ENCODE results near the gene PLXNA1. TPM values are rescaled to one million over a fixed set of nuclear protein-coding genes. Genes with fewer than 3 reads are reported as not detected.
A peak's percentile ranks its signal among the peaks of the same experiment; 100 is the strongest.

Gene PLXNA1
- total and polyA plus RNA-seq, 2 experiments from 2014 or later = 11.0 to 73.5 TPM

GRCh38 chr3:126960604-126960995 is 22.3 kb upstream of the PLXNA1 start:
- no peak overlapping the region for H3K4me2 ChIP-seq
- no peak; the same call in 2 of the 3 replicates for ATAC-seq
- no peak overlapping the region for H2AFZ ChIP-seq

More at GRCh38 chr3:126960604-126960995, 22.3 kb upstream of the PLXNA1 start:
- TF ChIP-seq REST (IDR thresholded peaks at IDR 0.05; ENCODE audit: unreplicated experiment) (no peak), EZH2 (IDR thresholded peaks at IDR 0.05; ENCODE audit: low read depth, unreplicated experiment) (no peak), ZNF331 (CRISPR knock-in tag; IDR thresholded peaks at IDR 0.05; ENCODE audit: low read depth) (no peak), NANOG (IDR thresholded peaks at IDR 0.05; ENCODE audit: borderline replicate concordance) (no peak), POLR2AphosphoS5 (IDR thresholded peaks at IDR 0.05; ENCODE audit: low read depth) (no peak), JUNB (IDR thresholded peaks at IDR 0.05; ENCODE audit: unreplicated experiment) (no peak), ZNF114 (CRISPR knock-in tag; IDR thresholded peaks at IDR 0.05) (no peak), CREB1 (CRISPR knock-in tag; IDR thresholded peaks at IDR 0.05; ENCODE audit: low read depth) (no peak), EZH2phosphoT487 (IDR thresholded peaks at IDR 0.05; ENCODE audit: unreplicated experiment) (no peak), ETS1 (IDR thresholded peaks at IDR 0.05) (no peak), STAT1 (IDR thresholded peaks at IDR 0.05; ENCODE audit: unreplicated experiment) (no peak)
- TF ChIP-seq, protein P1, sequence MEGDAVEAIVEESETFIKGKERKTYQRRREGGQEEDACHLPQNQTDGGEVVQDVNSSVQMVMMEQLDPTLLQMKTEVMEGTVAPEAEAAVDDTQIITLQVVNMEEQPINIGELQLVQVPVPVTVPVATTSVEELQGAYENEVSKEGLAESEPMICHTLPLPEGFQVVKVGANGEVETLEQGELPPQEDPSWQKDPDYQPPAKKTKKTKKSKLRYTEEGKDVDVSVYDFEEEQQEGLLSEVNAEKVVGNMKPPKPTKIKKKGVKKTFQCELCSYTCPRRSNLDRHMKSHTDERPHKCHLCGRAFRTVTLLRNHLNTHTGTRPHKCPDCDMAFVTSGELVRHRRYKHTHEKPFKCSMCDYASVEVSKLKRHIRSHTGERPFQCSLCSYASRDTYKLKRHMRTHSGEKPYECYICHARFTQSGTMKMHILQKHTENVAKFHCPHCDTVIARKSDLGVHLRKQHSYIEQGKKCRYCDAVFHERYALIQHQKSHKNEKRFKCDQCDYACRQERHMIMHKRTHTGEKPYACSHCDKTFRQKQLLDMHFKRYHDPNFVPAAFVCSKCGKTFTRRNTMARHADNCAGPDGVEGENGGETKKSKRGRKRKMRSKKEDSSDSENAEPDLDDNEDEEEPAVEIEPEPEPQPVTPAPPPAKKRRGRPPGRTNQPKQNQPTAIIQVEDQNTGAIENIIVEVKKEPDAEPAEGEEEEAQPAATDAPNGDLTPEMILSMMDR (conservative IDR thresholded peaks at IDR 0.05; ENCODE audit: low read depth in 2 of 2) = no peak
- TF ChIP-seq, protein P2, sequence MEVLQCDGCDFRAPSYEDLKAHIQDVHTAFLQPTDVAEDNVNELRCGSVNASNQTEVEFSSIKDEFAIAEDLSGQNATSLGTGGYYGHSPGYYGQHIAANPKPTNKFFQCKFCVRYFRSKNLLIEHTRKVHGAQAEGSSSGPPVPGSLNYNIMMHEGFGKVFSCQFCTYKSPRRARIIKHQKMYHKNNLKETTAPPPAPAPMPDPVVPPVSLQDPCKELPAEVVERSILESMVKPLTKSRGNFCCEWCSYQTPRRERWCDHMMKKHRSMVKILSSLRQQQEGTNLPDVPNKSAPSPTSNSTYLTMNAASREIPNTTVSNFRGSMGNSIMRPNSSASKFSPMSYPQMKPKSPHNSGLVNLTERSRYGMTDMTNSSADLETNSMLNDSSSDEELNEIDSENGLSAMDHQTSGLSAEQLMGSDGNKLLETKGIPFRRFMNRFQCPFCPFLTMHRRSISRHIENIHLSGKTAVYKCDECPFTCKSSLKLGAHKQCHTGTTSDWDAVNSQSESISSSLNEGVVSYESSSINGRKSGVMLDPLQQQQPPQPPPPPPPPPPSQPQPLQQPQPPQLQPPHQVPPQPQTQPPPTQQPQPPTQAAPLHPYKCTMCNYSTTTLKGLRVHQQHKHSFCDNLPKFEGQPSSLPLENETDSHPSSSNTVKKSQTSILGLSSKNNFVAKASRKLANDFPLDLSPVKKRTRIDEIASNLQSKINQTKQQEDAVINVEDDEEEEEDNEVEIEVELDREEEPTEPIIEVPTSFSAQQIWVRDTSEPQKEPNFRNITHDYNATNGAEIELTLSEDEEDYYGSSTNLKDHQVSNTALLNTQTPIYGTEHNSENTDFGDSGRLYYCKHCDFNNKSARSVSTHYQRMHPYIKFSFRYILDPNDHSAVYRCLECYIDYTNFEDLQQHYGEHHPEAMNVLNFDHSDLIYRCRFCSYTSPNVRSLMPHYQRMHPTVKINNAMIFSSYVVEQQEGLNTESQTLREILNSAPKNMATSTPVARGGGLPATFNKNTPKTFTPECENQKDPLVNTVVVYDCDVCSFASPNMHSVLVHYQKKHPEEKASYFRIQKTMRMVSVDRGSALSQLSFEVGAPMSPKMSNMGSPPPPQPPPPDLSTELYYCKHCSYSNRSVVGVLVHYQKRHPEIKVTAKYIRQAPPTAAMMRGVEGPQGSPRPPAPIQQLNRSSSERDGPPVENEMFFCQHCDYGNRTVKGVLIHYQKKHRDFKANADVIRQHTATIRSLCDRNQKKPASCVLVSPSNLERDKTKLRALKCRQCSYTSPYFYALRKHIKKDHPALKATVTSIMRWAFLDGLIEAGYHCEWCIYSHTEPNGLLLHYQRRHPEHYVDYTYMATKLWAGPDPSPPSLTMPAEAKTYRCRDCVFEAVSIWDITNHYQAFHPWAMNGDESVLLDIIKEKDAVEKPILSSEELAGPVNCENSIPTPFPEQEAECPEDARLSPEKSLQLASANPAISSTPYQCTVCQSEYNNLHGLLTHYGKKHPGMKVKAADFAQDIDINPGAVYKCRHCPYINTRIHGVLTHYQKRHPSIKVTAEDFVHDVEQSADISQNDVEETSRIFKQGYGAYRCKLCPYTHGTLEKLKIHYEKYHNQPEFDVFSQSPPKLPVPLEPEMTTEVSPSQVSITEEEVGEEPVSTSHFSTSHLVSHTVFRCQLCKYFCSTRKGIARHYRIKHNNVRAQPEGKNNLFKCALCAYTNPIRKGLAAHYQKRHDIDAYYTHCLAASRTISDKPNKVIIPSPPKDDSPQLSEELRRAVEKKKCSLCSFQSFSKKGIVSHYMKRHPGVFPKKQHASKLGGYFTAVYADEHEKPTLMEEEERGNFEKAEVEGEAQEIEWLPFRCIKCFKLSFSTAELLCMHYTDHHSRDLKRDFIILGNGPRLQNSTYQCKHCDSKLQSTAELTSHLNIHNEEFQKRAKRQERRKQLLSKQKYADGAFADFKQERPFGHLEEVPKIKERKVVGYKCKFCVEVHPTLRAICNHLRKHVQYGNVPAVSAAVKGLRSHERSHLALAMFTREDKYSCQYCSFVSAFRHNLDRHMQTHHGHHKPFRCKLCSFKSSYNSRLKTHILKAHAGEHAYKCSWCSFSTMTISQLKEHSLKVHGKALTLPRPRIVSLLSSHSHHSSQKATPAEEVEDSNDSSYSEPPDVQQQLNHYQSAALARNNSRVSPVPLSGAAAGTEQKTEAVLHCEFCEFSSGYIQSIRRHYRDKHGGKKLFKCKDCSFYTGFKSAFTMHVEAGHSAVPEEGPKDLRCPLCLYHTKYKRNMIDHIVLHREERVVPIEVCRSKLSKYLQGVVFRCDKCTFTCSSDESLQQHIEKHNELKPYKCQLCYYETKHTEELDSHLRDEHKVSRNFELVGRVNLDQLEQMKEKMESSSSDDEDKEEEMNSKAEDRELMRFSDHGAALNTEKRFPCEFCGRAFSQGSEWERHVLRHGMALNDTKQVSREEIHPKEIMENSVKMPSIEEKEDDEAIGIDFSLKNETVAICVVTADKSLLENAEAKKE (CRISPR knock-in tag; IDR thresholded peaks at IDR 0.05) = no peak
- H3K4me3 Mint-ChIP-seq = no peak overlapping the region
- H3K4me3 ChIP-seq = no peak overlapping the region
- DNase-seq (ENCODE audit: low spot score) = no peak
- no peak overlapping the region for H3K27ac ChIP-seq (ENCODE audit: low read depth)
- H3K9me2 ChIP-seq (ENCODE audit: insufficient read depth) = no peaks in the 10 kb centered on the region
- no peaks in the 10 kb centered on the region for H3K27me3 ChIP-seq (ENCODE audit: insufficient read depth)
- no peaks in the 10 kb centered on the region for H3K36me3 Mint-ChIP-seq (ENCODE audit: low read depth)
- H4K20me1 ChIP-seq (replicated peaks; ENCODE audit: insufficient read depth) = no peaks in the 10 kb centered on the region; the same call in 1 of the 2 replicates
- peak overlapping the region; percentile 17; the same call in 1 of the 2 replicates for H3K27ac Mint-ChIP-seq
- no peaks in the 10 kb centered on the region; the same call in 2 of the 3 replicates for H3K9me3 Mint-ChIP-seq
- H3K27me3 Mint-ChIP-seq (ENCODE audit: insufficient read depth, low read depth, poor library complexity) = peaks cover 20% of the 10 kb centered on the region
- peaks cover 17% of the 10 kb centered on the region for H3K4me1 Mint-ChIP-seq
- H3K79me2 ChIP-seq (replicated peaks; ENCODE audit: insufficient read depth) = no peaks in the 10 kb centered on the region
- H3K4me1 ChIP-seq (ENCODE audit: insufficient read depth) = no peaks in the 10 kb centered on the region
- H3K36me3 ChIP-seq (ENCODE audit: insufficient read depth) = no peaks in the 10 kb centered on the region
- H3F3A ChIP-seq (replicated peaks; ENCODE audit: low read depth) = no peaks in the 10 kb centered on the region

Measured in GM23338 (cell line).